Glomerular visceral epithelial cell (primary cell): ENCODE data around the gene MAP2K4.
"Not testable (repeated sequence)": the region's sequence is repeated elsewhere in the genome, so short reads cannot be mapped to it uniquely, and the experiment has no call there.

Source experiments
- DNase-seq: peaks from one replicate; pipeline ENCODE4 v3.0.0-alpha.2; 2016; ENCODE audit errors: extremely low spot score

Gene MAP2K4

DNA sequence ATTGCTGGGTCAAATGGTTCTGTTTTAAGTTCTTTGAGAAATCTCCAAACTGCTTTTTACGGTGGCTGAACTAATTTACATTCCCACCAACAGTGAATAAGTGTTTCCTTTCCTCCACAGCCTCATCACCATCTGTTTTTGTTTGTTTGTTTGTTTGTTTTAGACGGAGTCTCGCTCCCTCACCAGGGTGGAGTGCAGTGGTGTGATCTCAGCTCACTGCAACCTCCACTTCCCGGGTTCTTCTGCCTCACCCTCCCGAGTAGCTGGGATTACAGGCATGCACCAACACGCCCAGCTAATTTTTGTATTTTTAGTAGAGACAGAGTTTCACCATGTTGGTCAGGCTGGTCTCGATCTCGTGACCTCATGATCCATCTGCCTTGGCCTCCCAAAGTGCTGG is 141.5 kb downstream of the MAP2K4 start:
- DNase-seq = not testable (repeated sequence)

DNA sequence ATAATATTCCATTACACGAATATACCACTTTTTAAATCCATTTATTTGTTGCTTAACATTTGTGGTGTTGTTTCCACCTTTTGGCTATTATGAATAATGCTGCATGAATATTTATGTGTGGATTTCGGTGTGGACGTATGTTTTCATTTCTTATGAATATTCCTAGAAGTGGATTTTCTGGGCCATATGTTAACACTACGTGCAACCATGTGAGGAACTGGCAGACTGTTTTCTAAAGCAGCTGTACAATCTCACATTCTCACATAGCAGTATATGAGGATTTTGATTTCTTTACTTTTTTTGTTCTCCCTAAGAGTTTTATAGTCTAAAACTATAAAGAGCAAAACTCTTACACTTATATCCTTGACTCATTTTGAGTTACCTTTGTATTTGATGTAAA is 143.4 kb downstream of the MAP2K4 start:
- no peak for DNase-seq

DNA sequence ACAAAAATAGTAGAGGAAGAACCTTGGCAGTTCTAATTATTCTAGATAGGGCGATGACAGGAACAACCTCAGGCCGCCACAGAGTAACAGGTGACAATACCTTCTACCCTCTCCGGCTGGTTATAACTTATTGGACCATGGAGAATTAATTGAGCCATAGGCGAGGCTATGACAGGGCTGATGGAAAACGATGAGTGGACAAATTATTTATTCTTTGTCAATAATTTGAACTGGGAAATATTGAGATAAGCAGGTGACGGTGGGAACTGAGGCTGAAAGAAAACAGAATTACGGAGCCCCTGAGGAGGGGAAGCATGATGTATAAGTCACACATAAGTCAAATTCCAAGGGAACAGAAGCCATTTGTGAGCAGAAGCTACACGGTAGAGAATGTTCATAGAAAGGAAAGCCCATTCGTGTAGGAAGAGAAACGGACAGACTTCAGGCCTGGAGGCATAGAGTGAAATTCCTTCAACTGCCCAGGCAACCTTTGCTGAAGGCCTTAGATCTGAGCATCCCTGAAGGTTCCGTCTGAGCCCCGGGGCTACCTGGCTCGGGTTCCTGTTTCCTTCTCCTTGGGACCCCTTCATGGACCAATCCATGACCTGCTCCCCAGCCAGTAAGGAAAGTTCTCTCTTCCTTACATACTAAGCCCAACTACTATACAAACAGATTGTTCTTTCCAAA is 158.1 kb downstream of the MAP2K4 start:
- no peak for DNase-seq

DNA sequence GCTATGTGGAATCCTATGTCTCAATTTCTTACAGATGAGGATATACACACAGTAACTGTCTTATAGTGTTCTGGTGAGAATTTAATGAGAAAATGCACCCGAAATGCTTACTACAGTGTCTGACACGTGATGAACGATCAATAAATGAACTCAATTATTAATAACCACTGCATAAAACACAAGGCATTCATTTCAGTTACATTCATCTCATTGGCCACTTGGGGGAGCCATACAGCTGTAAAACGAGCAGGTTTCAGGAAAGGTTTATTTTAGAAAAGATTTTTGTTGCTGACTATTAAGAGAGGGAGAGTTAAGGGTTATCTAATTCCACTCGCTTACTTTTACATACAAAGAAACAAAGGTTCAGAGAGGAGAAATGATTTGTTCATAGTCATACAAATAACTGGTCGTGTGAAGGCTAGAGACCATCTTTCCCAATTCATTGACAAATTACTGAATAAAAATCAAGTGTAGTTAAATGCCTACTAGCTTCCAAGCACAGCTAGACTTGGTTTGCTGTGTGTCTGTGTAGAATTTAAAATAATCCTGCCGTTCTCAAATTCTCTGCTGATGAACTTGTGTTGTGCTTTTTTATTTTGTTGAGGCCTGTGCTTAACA is 160.1 kb downstream of the MAP2K4 start:
- DNase-seq = peak; percentile 41

DNA sequence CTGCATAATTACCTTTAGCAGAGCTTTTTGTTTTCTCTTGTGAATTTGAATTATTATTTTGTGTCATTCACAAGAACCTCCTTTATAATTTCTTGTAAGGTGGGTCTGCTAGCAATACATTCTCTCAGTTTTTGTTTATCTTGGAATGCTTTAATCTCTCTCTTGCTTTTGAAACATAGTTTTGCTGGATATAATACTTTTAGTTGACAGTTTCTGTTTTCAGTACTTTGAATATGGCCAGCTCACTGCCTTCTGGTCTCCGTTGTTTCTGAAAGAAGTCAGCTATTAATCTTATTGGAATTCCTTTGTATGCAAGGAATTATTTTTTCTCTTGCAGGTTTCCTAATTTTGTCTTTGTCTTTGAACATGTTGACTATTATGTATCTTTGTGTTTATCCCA is 167.0 kb downstream of the MAP2K4 start:
- DNase-seq = no peak

DNA sequence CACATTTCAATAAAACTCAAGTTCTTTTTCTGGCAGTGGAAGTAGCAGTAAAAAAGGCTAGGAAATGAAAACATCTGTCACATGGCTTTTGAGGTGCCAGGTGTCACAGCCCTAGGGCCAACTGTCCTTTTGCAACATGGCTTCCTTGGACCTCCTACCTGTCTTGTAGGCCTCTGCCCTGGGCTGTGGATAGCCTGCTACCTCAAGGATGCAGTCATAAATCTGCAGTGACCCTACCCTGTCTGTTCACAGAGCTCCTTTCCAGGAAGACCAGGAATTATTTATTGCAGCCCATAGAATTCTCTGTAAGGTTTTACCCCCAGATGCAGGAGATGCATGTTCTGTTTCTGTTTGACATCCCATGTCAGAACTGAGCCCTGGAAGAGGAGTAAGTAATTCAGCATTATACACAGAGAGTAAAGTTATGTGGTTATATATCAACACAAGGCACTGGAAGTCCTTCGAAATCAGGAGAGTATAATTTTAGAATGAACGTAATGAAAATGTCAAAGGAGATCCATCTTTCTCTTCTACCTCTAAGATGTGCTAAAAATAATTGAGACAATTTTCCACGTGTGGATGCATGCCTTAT is 172.6 kb downstream of the MAP2K4 start:
- DNase-seq = no peak
